HG03159 (cell line): Measurements from ENCODE around the gene MCF2L2.
A peak's percentile ranks its signal among the peaks of the same experiment; 100 is the strongest.
"Not testable (repeated sequence)": the region's sequence is repeated elsewhere in the genome, so short reads cannot be mapped to it uniquely, and the experiment has no call there.

Experiments
- ATAC-seq: cut with Tn5 transposase; IDR thresholded peaks from one replicate; pipeline ENCODE4 v1.9.1; 2021; ENCODE audit warnings: mild to moderate bottlenecking, moderate library complexity; ENCODE audit not compliant: unreplicated experiment

The MCF2L2 gene

GRCh38 chr3:183396662-183397391 lies 31.6 kb downstream of the MCF2L2 start:
- no peak for ATAC-seq

- ATAC-seq: no peak
Measured at GRCh38 chr3:183394150-183394549, 34.3 kb downstream of the MCF2L2 start.

- ATAC-seq: no peak
Measured at GRCh38 chr3:183393625-183394024, 34.8 kb downstream of the MCF2L2 start.

GRCh38 chr3:183392186-183393034 lies 36.0 kb downstream of the MCF2L2 start:
- no peak for ATAC-seq

GRCh38 chr3:183391460-183391859 lies 37.0 kb downstream of the MCF2L2 start:
- no peak for ATAC-seq

- ATAC-seq: no peak
Measured at GRCh38 chr3:183390844-183391243, 37.6 kb downstream of the MCF2L2 start.

- no peak for ATAC-seq
Measured at GRCh38 chr3:183388213-183388895, 40.1 kb downstream of the MCF2L2 start.

- ATAC-seq: no peak
Measured at GRCh38 chr3:183387797-183388196, 40.6 kb downstream of the MCF2L2 start.

- ATAC-seq: no peak
Measured at GRCh38 chr3:183386651-183387050, 41.8 kb downstream of the MCF2L2 start.

GRCh38 chr3:183385698-183386613 lies 42.5 kb downstream of the MCF2L2 start:
- peak; percentile 57 for ATAC-seq

- ATAC-seq: no peak
Measured at GRCh38 chr3:183381673-183382072, 46.7 kb downstream of the MCF2L2 start.

GRCh38 chr3:183381179-183381578 lies 47.2 kb downstream of the MCF2L2 start:
- ATAC-seq: no peak

- ATAC-seq: no peak
Measured at GRCh38 chr3:183378951-183379350, 49.5 kb downstream of the MCF2L2 start.

- no peak for ATAC-seq
Measured at GRCh38 chr3:183378545-183378944, 49.9 kb downstream of the MCF2L2 start.

- ATAC-seq: no peak
Measured at GRCh38 chr3:183378008-183378407, 50.4 kb downstream of the MCF2L2 start.

GRCh38 chr3:183377307-183377959 lies 51.0 kb downstream of the MCF2L2 start:
- ATAC-seq: no peak

GRCh38 chr3:183375787-183376186 lies 52.6 kb downstream of the MCF2L2 start:
- no peak for ATAC-seq

- ATAC-seq: no peak
Measured at GRCh38 chr3:183375337-183375736, 53.1 kb downstream of the MCF2L2 start.

GRCh38 chr3:183372911-183373310 lies 55.5 kb downstream of the MCF2L2 start:
- no peak for ATAC-seq

- ATAC-seq: not testable (repeated sequence)
Measured at GRCh38 chr3:183371600-183371968, 56.8 kb downstream of the MCF2L2 start.
